GM19193 (cell line): ENCODE data around the gene SYTL5.

Source experiments
- POLR2A ChIP-seq: IDR thresholded peaks from 4 replicates; pipeline ENCODE4 v1.6.1; 2011; ENCODE audit not compliant: insufficient read depth, insufficient read length; ENCODE audit errors: extremely low read depth

The SYTL5 gene

GRCh38 chrX:38000706-38001105 lies 5.6 kb upstream of the SYTL5 start:
- TF ChIP-seq POLR2A = no peak

- TF ChIP-seq POLR2A = no peak
Measured at GRCh38 chrX:38004046-38004445, 2.3 kb upstream of the SYTL5 start.

GRCh38 chrX:38006778-38007177 lies 425 bp downstream of the SYTL5 start:
- TF ChIP-seq POLR2A = no peak

GRCh38 chrX:38008658-38009057 lies 2.3 kb downstream of the SYTL5 start:
- TF ChIP-seq POLR2A = no peak

GRCh38 chrX:38009641-38010040 lies 3.3 kb downstream of the SYTL5 start:
- no peak for TF ChIP-seq POLR2A

- no peak for TF ChIP-seq POLR2A
Measured at GRCh38 chrX:38018766-38019425, 12.5 kb downstream of the SYTL5 start.

GRCh38 chrX:38028300-38028699 lies 21.9 kb downstream of the SYTL5 start:
- TF ChIP-seq POLR2A = no peak

- no peak for TF ChIP-seq POLR2A
Measured at GRCh38 chrX:38036466-38036865, 30.1 kb downstream of the SYTL5 start.

GRCh38 chrX:38038501-38038900 lies 32.1 kb downstream of the SYTL5 start:
- TF ChIP-seq POLR2A = no peak

- TF ChIP-seq POLR2A = no peak
Measured at GRCh38 chrX:38041237-38041636, 34.9 kb downstream of the SYTL5 start.

- no peak for TF ChIP-seq POLR2A
Measured at GRCh38 chrX:38044701-38045100, 38.3 kb downstream of the SYTL5 start.

- TF ChIP-seq POLR2A = no peak
Measured at GRCh38 chrX:38045538-38046096, 39.3 kb downstream of the SYTL5 start.

GRCh38 chrX:38048886-38049285 lies 42.5 kb downstream of the SYTL5 start:
- no peak for TF ChIP-seq POLR2A

- TF ChIP-seq POLR2A = no peak
Measured at GRCh38 chrX:38050806-38051205, 44.5 kb downstream of the SYTL5 start.

GRCh38 chrX:38052096-38052495 lies 45.7 kb downstream of the SYTL5 start:
- TF ChIP-seq POLR2A = no peak

- no peak for TF ChIP-seq POLR2A
Measured at GRCh38 chrX:38055170-38055847, 49.0 kb downstream of the SYTL5 start.

GRCh38 chrX:38060331-38060878 lies 54.1 kb downstream of the SYTL5 start:
- no peak for TF ChIP-seq POLR2A

- TF ChIP-seq POLR2A = no peak
Measured at GRCh38 chrX:38061335-38061734, 55.0 kb downstream of the SYTL5 start.
